ENCODE measurements around the gene LDB2. TPM values are rescaled to one million over a fixed set of nuclear protein-coding genes. Genes with fewer than 3 reads are reported as not detected.

Gene LDB2
- total RNA-seq, 2 donors from 2014 or later: 3.2 to 7.9 TPM

DNA sequence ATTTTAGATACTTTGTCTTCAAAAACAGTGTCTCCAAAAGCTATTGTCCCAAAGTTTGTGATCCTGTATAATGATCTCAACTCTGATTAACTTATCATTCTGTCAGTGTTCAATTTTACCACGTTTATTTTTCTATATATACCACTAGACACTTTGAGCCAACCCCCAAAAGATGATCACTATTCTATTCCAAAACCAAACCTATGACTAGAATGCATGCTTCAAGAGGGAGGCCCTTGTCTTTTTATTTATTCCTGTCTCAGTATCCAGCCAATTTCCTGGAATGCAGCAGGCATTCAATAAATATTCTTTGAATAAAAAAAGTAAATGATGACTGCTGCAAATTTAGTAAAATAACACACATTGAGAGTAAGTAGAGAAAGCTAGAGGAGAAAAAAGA lies 275.6 kb downstream of the LDB2 start:
- intact Hi-C loops (cut with DNase I): no loop called here
- Histone ChIP-seq H3K27me3 (no peaks in the 10 kb centered on the region), H3K9ac (ENCODE audit: low read depth in 2 of 2, low read length in 2 of 2) (no peak overlapping the region), H3K27ac (no peak overlapping the region), H3K4me3 (no peak overlapping the region), H3K9me3 (no peaks in the 10 kb centered on the region), H3K4me1 (no peaks in the 10 kb centered on the region), H3K36me3 (no peaks in the 10 kb centered on the region)
- no peak for DNase-seq
- TF ChIP-seq, protein P1, sequence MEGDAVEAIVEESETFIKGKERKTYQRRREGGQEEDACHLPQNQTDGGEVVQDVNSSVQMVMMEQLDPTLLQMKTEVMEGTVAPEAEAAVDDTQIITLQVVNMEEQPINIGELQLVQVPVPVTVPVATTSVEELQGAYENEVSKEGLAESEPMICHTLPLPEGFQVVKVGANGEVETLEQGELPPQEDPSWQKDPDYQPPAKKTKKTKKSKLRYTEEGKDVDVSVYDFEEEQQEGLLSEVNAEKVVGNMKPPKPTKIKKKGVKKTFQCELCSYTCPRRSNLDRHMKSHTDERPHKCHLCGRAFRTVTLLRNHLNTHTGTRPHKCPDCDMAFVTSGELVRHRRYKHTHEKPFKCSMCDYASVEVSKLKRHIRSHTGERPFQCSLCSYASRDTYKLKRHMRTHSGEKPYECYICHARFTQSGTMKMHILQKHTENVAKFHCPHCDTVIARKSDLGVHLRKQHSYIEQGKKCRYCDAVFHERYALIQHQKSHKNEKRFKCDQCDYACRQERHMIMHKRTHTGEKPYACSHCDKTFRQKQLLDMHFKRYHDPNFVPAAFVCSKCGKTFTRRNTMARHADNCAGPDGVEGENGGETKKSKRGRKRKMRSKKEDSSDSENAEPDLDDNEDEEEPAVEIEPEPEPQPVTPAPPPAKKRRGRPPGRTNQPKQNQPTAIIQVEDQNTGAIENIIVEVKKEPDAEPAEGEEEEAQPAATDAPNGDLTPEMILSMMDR (IDR thresholded peaks at IDR 0.05): no peak

DNA sequence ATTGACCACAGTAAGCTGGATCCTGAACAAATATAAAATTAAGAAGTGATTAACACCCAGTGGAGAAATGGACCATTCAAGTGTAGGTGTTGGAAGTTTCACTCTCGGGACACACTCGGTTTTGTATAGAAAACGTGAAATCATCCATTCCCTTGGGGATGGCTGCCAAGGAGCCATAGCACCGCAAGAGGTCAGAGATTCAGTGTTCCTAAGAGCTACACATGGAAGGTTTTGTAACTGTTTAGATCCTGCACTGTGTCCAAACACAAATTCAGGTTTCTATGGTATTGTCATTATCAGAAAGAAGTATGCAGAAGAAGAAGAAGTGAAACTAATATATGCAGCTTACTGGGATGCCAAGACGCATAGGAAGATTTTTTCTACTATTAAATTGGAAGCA lies 281.0 kb downstream of the LDB2 start:
- Histone ChIP-seq H3K27me3 (no peaks in the 10 kb centered on the region), H3K9me3 (no peaks in the 10 kb centered on the region), H3K27ac (no peak overlapping the region), H3K4me3 (no peak overlapping the region), H3K9ac (ENCODE audit: low read depth in 2 of 2, low read length in 2 of 2) (no peak overlapping the region), H3K4me1 (no peaks in the 10 kb centered on the region), H3K36me3 (no peaks in the 10 kb centered on the region)
- TF ChIP-seq, protein P1 (IDR thresholded peaks at IDR 0.05): no peak
- intact Hi-C loops (cut with DNase I): no loop called here
- DNase-seq: no peak

DNA sequence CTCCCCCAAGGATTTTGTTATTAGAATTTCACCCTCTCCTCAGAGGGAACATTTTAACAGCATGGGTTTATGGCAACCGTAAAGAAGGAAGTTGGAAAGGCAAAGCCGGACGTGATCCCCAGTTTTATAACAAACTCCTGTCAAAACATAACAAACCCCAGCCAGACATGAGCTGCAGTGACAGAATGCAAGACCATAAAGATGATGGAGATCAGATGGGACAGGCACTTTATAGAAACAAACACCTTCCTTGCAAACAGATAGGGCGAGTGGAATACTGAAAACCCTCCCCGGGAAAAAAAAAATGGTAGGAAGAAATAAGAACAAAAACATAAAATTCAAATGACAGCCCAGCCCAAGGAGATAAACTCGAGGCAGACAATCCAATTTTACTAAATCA lies 281.4 kb downstream of the LDB2 start:
- Histone ChIP-seq H3K36me3 (no peaks in the 10 kb centered on the region), H3K9ac (ENCODE audit: low read depth in 2 of 2, low read length in 2 of 2) (no peak overlapping the region), H3K27ac (no peak overlapping the region), H3K4me1 (no peaks in the 10 kb centered on the region), H3K4me3 (no peak overlapping the region), H3K9me3 (no peaks in the 10 kb centered on the region), H3K27me3 (no peaks in the 10 kb centered on the region)
- intact Hi-C loops (cut with DNase I): no loop called here
- no peak for DNase-seq
- TF ChIP-seq, protein P1 (IDR thresholded peaks at IDR 0.05): no peak

DNA sequence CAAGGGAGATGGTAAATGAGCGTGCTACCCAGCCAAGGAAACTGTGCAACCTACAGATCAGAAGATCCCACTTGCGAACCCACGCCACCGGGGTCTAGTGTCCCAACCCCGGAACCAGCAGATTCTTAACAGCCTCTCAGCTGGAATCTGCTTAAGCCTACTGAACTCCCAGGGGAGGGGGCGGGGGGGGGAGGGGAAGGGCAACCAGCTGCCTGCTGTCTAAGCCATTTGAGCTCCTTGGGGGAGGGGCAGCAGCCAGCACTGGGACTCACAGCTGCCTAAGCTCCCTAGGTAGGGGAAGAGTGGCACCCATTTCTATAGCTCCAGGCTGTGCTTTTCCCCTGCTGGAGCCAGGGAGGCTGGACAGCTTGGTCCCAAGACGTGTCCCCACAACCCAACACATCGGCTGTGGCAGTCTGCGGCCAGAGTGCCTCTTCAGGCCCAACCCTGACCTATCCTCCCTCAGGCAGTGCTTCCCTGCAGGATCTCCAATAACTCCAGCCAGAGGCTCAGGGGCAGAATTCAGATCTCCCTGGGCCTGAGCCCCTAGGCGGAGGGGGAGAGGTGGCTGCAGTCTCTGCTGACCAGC lies 289.2 kb downstream of the LDB2 start:
- H3K4me3 ChIP-seq: no peak overlapping the region
- intact Hi-C loops (cut with DNase I): no loop called here
- TF ChIP-seq, protein P1 (IDR thresholded peaks at IDR 0.05): no peak
- H3K9ac ChIP-seq (ENCODE audit: low read depth in 2 of 2, low read length in 2 of 2): no peak overlapping the region
- no peaks in the 10 kb centered on the region for H3K4me1 ChIP-seq
- H3K9me3 ChIP-seq: no peaks in the 10 kb centered on the region
- H3K27me3 ChIP-seq: no peaks in the 10 kb centered on the region
- H3K27ac ChIP-seq: no peak overlapping the region
- no peak for DNase-seq
- H3K36me3 ChIP-seq: no peaks in the 10 kb centered on the region

DNA sequence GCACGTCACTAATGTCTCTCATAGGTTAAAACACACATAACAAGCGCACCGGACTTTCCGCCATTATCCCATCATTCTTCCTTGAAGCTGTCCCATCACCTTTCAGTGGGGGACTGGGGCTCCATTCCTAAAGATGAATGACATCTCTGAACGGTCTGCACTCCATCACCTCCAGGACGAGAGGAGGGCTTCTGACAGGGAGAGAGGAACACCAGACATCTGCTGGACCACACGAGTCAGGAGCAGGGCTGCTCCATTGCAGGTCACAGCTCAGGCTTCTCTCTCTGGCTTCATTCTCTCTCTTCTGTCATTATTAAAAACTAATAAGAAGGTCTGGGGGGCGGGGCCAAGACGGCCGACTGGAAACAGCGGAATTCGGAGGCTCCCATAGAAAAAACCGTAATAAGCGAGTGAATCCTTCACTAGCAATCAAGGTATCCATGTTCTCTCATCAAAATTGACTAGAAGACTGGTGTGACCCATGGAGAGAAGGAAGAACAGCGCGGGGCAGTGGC lies 289.8 kb downstream of the LDB2 start:
- Histone ChIP-seq H3K36me3 (no peaks in the 10 kb centered on the region), H3K27ac (no peak overlapping the region), H3K9me3 (no peaks in the 10 kb centered on the region), H3K4me3 (no peak overlapping the region), H3K27me3 (no peaks in the 10 kb centered on the region), H3K4me1 (no peaks in the 10 kb centered on the region), H3K9ac (ENCODE audit: low read depth in 2 of 2, low read length in 2 of 2) (no peak overlapping the region)
- DNase-seq: no peak
- TF ChIP-seq, protein P1 (IDR thresholded peaks at IDR 0.05): no peak
- intact Hi-C loops (cut with DNase I): no loop called here

All from colonic mucosa (tissue), 4 donors.